NCI-H146 treated with DMSO at 0.1 percent for 48 hours (cell line): ENCODE measurements around the gene CLDN16.

ENCODE experiments used
- DNase-seq: peaks from one replicate; lab custom pipeline; 2025; ENCODE audit not compliant: unreplicated experiment; lab: John Stamatoyannopoulos, UW

Gene CLDN16

DNA sequence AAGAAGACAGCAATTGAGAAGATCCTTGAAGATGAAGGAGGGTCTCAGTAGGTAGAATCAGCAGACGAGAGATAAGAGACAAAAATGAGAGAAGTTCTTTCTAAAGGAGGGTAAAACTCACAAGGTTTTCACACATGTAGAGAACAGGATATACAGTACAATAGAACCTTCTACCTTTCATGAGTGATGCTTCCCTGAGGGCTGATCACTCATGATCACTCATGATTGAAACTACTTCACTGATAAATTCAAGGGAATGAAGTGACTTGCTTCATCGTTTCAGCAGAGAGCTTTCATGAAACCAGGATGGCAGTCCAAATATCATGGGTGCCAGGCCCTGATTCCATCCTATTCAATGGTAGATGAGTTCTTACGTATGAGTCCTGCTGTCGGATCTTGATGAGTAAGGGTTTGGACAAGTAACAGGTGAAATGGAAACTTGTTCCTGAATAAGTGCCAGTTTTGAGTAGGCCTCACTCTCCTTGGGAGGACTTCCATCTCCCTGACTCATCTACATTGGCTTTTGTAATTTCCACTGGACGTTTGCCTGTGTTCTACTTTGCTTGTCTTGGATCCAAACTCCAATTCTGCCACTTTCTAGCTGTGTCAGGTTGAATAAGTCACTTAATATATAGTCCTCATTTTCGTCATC lies 9.6 kb upstream of the CLDN16 start:
- no peak for DNase-seq

DNA sequence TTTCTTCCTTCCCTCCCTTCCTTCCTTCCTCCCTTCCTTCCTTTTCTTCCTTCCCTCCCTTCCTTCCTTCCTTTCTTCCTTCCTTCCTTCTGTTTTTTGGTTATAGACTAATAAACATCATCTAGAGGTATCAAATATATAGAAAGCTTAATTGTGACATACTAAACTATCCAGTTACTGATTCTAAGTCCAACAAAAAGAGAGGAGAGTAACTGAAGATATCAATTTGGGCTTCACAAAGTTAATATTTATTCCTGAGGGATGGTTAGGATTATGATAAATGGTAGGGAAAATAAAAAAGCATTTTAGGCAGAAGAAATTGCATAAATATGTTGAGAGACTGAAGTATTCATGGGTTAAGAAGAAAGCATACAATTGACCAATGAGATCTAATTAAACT lies 7.8 kb upstream of the CLDN16 start:
- no peak for DNase-seq

DNA sequence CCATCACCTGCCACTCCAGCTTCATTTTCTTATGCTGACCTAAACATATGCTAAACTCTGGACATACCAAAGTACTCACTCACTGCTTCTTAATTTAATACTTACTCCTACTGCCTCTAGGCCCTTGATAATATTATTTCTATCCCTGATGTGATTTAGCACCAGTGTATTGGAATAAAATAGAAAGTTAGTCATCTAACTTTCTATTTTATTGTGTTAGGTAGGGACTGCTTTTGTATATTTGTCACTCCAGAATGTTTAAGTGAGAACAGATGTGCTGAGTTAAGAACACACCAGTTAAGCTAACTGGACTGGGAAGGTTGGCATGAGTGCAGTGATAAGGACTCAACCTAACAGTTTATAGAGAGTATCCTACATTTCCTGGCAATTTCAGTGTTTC lies 6.5 kb upstream of the CLDN16 start:
- DNase-seq: no peak

DNA sequence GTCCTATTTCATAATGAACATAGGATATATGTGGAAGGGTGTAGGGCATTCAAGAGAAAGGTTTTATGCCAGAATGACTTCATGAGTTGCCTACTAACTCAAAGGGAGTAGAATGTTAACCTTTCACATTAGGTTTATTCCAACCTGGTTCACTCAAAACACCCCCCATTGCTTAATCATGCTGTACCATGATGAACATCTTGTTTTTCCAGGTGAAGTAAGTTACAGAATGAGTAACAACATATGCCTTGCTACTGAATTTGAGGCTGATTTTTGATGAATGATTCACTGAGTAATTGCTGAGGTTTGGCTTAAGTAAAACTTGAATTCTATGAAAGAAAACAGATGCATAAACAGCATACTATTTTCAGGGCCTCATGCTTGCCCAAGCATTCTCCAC lies 5.9 kb upstream of the CLDN16 start:
- no peak for DNase-seq

DNA sequence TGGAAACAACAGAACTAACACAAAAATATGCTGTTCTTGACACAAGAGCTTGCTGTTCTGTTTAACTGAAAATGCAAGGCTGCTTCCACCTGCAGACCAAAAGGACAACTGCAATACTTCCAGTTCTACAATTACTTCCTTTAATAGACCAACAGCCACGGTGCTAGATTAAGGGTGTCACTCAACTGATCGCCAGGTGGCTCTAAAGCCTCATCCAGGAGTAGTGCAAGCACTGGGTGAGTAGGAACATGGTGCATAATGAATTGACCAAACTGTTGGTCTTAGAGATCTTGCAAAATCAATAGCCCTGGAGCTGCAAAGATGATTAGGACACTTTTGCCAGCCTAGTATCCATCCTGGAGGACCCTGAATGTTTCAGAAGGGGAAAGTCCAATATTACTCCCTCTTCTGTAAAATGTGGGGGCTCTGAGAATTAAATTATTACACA lies 3.6 kb upstream of the CLDN16 start:
- peak; percentile 93 for DNase-seq

DNA sequence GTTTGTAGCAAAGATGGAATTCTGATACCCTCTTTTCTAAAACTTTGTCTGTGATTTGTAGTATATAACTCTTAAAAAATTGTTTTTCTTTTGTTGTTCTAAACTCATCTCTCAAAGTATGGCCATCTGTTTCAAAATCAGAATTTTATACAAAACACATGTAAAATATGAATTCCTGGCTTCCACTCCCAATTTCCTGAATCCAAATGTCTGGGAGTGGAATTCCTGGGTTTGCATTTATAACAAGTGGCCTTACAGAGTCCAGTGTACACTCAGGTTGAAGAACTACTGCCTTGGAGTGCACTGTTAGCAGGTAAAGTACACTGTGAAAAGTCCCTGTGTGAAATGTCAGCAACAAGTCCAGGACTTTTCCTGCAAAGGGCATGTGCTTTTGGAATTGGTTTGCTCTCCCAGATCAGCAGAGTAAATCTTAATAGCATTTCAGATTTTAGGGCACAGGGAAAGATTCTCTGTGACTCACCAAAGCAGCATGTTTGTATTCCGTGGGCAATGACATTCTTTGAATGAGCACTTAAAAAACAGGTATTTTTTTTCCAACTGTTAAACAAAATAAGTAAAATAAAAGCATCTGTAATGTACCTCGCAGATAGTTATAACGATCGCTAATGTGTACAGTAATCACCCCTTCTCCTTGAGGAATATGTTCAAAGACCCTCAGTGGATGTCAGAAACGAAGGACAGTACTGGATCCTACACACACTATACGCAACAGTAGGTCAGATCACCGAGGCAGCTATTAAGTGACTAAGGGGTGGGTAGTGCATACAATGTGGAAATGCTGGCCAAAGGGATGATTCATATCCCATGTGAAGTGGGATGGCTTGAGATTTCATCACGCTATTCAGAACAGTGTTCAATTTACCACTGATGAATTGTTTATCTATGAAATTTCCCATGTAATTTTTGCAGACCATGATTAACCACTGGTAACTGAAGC lies 2.0 kb upstream of the CLDN16 start:
- DNase-seq: no peak

DNA sequence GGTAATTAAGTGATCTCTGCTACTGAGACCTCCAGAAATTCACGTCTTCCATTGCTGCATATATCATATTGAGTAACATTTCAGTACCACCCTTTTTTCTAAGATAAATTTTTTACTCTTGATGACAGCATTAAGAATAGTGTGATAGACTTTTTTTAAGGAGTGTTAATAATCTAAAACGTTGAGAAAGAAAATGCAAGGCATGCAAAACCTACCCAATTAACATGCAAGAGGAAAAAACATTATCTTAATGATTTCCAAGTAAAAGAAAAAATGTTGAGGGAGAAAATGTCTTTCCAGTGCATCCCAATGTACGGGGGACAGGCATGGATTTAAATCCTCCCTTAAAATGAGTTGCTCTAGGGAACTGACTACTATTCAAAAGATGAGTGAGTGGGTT lies 740 bp downstream of the CLDN16 start:
- DNase-seq: no peak

DNA sequence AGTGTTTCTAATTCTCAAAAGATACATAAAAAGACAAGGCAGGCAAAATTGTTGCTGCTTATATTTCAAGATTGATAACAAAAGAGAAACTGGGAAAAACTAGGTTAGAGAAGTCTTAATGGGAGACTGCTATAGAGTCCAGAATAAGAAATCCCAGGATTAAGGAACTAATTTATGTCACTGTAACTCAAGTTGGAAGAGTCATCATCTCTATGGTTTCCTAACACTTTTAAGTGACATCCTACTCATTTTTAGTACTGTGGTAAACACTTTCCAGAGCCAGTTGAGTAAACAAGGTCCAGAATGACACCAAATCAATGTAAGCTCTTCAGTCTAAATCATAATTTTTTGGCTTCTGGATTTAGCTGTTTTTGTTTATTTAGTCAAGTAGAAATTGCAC lies 8.0 kb downstream of the CLDN16 start:
- no peak for DNase-seq

DNA sequence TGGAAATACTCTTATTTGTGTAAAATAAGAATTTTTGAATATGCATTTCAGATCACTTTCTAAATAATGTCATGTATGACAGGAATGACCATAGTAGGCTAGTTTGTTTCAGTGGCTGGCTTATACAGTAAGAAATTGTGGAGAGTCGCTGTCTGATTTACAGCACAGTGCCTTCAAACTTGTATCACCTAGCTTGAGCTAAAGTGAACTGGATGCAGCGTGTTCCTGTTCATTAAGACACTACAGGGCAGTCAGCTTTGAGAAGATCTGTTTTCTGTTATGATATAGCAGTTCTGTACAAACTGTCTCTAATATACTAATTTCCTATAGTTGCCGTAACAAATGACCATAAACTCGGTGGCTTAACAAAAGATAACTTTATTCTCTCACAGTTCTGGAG lies 9.9 kb downstream of the CLDN16 start:
- DNase-seq: no peak

DNA sequence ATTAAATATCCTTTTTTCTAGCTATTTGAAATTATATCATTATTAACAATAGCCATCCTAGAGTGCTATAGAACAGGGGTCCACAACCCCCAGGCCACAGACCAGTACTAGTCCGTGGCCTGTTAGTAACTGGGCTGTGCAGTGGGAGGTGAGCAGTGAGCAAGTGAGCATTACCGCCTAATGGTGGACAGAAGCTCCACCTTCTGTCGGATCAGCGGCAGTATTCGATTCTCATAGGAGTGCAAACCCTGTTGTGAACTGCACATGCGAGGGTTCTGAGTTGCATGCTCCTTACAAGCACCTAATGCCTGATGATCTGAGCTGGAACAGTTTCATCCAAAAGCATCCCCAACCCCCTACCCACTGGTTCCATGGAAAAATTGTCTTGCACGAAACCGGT lies 11.7 kb downstream of the CLDN16 start:
- DNase-seq: no peak

DNA sequence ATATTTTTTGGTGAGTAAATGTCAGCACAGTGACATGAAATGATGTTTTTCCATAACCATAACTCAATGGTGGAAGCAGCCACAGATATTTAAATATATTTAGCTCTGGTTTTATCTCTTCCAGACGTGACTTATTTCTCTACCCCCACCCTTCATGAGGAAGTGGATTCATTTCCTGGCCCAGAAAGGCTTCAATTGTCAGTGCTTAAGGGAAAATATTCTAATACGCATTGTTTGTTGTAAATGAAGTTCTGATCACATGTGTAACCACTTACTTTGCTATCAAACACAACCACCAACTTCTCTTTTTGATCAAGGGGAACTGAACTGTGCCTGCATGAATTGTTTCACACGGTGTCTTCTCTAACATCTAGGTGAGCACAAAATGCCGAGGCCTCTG lies 14.0 kb downstream of the CLDN16 start:
- DNase-seq: no peak

DNA sequence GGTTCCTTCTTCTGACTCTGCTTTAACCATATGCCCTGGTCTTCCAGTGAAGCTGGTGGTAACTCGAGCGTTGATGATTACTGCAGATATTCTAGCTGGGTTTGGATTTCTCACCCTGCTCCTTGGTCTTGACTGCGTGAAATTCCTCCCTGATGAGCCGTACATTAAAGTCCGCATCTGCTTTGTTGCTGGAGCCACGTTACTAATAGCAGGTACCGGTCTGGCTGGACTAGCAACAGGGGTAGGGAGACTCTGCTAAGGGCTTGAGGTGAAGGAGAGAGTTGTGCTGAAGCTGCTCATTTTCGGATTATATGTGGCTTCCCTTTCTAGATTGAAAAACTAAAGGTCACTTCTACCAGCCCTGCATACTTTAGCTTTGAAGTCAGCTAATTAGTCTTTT lies 16.8 kb downstream of the CLDN16 start:
- no peak for DNase-seq

DNA sequence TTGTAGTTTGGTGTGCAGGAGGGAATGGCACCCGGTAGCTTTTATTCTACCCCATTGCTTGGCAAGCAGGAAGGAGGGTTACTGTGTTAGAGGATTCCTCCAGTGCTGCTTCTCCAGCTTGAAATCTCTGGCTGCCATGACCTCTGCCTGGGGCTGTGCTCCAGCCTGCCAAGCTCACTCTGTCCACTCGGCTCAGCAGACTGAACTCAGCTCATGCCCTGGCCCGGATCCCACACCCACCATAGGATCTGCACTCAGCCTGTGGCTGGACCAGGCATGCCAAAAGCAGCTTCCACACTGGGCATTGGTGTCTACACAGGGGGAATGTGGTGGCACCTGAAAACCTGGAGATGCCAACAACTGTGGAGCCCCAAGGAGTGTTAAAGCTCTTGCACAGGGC lies 26.3 kb downstream of the CLDN16 start:
- DNase-seq: no peak

DNA sequence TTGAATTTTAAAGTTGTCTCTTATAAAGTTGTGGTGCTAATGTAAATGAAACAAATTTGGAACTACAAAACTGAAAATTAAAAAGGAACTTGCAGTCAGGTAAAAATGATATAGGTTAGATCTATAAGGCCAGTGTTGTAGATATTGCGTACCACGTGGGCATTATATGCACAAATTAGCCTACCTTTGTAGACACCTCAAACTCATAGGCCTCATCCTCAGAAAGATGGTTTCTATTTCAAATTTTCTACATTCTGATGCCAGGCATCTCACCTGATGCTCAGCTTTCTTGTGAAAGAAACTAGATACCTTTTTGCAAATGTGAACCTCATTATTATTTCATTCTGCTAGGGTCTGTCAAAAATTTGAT lies 36.1 kb downstream of the CLDN16 start:
- DNase-seq: no peak

DNA sequence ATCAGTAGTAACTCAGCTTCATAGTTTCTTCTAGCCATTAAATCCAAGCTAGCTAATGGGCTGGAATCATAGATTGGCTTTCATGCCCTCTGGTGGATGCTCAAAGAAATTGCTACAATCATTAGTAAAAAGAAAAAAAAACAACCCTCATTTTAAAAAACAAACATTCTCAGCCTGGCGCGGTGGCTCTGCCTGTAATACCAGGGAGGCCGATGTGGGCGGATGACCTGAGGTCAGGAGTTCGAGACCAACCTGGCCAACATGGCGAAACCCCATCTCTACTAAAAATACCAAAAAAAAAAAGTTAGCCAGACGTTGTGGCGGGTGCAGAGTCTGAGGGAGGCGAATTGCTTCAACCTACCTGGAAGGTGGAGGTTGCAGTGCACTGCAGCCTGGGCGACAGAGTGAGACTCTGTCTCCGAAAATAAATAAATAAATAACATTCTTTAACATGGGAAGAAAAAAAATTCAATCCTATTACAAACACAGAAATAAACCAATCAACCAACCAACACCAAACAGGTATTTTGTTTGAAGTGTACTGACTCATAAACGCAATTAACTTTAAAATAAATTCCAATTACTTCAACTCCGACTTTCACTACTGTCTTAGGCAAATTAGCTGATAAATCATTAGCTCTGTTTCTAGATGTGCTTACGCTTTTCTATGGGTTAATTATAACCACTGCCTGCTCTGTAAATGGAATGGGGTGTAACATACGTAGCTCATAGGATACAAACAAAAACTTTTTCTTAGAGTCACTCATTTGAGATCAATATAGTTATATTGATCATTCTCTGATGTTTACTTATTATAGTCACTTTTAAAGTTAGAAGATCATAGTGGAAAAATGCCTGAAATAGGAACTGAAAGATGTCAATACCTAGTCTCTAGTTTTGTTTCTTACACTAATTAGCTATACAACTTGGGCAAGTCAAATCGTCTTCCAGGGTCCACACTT lies 36.8 kb downstream of the CLDN16 start:
- peak; percentile 92 for DNase-seq

DNA sequence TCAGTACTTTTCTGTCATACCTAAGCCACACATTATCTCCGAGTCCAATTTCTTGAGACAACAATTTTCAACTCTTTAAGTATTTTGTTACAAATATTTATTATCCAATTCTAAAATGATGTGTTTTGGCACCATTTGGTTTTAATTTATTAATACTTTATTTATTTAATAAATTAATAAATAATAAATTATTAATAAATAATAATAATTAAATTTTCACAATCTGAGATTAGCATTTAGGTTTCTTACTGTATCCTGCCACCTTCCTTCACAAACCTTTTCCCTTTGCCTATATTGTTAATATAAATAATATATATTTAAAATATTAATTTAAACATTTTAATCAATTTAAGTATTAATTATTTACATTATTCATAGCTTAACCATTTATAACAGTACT lies 37.9 kb downstream of the CLDN16 start:
- no peak for DNase-seq

DNA sequence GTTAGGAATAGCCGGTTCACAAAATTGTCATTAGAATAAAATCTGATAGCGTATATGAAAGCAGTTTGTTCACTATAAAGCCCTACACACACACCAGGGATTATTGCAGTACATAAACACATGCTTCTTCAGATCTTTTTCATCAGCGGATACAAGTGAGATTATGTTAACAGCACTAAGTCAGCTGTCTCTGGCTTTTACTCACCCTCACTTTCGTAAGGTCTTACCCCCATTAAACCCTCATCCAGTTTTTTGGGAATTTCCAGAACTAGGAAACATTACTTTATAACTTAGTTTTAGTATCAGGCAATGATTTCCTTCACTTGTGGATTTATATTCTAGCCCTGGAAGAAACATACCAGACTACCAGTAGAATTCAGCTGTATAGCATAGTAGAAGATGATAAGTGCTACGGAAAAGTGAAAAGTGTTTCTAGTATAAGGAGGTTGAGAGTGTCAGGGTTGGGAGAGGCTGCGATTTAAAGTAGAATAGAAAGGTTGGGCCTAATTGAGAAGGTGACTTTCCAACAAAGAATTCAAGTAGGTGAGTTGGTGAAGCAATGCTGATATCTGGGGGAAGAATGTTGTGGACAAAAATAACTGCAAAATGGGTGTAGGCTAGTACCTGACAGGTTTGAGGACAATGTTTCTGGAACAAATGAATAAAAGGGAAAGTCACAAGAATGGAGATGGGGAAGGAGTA lies 39.0 kb downstream of the CLDN16 start:
- no peak for DNase-seq

DNA sequence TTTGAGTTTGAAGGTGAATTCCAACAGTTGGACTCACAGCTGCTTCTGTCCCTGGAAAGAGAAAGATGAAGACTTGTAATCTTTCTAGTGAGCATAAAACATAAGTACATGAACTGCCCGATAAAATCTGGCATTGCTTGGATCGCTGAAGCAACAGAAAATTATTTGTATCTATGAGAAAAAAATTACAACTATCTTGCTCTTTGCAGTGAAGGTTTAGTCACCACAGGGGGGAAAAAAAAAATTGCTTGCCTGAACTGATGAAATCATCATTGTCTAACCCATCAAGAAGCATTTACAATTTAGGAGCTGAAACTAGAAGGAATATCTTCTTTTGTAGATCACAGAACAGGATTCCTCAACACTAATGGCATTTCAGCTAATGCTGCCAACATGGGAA lies 41.7 kb downstream of the CLDN16 start:
- no peak for DNase-seq

DNA sequence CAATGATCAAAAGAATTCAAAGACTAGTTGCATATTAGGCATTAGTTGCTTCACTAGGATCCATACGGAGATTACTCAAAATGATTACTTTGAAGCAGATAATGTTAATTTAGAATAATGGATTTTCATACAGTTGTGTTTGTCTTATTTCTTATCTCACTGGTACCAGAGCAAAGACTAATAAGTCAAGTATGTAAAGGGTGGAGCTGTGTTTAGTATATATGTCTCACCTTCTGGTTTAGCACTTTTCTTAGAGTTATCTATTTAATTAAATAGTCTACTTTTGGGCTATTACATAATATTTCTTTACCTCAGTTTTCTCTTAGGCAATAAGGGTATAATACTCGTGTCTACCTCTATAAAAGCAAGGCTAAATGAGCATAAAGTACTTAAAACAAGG lies 42.9 kb downstream of the CLDN16 start:
- DNase-seq: no peak

DNA sequence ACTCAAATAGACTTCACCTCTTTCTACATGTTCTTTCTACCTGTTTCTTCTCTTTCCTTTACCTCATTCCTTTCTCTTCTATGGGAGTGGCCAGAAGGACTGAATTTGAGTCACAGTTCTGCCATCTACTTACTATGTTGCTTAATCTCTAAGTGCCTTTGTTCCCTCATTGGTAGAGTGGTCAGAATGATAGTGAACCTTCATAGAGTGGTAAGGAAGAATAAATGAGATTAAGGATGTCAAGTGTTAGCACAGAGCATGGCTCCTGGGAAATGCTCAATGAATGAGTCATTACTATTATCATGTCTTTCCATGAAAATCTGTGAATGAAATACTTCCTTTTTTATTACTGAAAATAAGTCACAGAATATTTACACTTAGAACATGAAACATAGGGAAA lies 44.3 kb downstream of the CLDN16 start:
- no peak for DNase-seq

DNA sequence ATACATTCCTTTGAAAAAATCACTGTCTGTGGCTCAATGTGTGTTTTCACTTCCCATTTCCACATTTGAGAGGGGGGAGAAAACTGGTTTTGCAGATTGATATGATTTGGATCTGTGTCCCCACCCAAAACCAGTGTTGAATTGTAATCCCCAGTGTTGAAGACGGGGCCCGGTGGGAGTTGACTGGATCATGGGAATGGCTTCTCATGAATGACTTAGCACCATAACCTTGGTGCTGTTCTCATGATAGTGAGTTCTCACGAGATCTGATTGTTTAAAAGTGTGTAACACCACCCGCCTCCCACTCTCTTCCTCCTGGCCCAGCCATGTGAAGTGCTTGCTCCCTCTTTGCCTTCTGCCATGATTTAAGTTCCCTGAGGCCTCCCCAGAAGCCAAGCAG lies 45.7 kb downstream of the CLDN16 start:
- no peak for DNase-seq
